ENCODE data around the gene MAML1.

Gene MAML1

GRCh38 chr5:179727106-179727505 is 5.5 kb upstream of the MAML1 start:
- DNase-seq (ENCODE audit: low read depth) = no peak
- no peak for TF ChIP-seq CTCF (IDR thresholded peaks at IDR 0.05; ENCODE audit: low read length, missing control alignments)
- H3K4me3 ChIP-seq (replicated peaks; ENCODE audit: low read depth, low read length) = no peak overlapping the region

DNA sequence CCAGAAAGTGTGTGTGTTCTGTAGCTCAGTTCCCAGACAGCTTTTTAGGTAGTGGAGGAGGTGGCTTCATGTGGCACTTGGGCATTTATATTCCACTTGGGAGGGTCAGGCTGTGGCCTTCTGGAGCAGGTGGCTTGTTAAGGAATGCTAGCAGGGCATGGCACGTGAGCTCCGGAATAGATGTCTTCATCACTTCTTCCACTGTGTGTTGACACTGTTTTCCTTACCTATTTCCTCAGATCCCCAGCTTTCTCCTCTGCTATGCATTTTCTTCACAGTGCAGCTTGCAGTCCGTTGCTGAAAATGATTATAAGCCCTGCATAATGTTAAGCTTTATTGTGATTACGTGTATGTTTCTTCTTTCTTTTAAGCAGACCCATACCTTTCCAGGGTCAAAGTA is 3.3 kb upstream of the MAML1 start:
- no peak for TF ChIP-seq CTCF (IDR thresholded peaks at IDR 0.05; ENCODE audit: low read length, missing control alignments)
- DNase-seq (ENCODE audit: low read depth) = no peak
- H3K4me3 ChIP-seq (replicated peaks; ENCODE audit: low read depth, low read length) = no peak overlapping the region

DNA sequence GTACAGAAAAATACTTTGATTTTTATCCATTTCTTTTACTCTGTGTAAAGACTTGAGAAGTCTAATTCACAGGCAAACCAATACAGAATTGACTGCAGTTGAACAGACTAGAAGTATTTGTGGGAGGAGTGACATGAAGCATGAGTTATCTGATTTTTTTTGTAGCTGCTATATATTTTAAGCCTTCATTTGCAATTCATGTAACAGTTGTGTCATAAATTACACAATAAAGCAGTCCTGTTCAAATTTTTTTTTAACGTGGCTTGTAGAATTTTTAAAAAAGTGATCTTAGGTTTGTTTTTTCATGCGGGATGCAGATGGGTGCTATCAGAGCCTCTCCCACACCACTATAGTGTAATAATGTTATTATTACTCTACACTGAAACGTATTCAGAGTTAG is 2.9 kb upstream of the MAML1 start:
- no peak for DNase-seq (ENCODE audit: low read depth)
- no peak for TF ChIP-seq CTCF (IDR thresholded peaks at IDR 0.05; ENCODE audit: low read length, missing control alignments)
- no peak overlapping the region for H3K4me3 ChIP-seq (replicated peaks; ENCODE audit: low read depth, low read length)

GRCh38 chr5:179730356-179730755 is 2.3 kb upstream of the MAML1 start:
- no peak for DNase-seq (ENCODE audit: low read depth)
- no peak overlapping the region for H3K4me3 ChIP-seq (replicated peaks; ENCODE audit: low read depth, low read length)
- no peak for TF ChIP-seq CTCF (IDR thresholded peaks at IDR 0.05; ENCODE audit: low read length, missing control alignments)

GRCh38 chr5:179730852-179731251 is 1.8 kb upstream of the MAML1 start:
- DNase-seq (ENCODE audit: low read depth) = peak; percentile 14
- no peak for TF ChIP-seq CTCF (IDR thresholded peaks at IDR 0.05; ENCODE audit: low read length, missing control alignments)
- no peak overlapping the region for H3K4me3 ChIP-seq (replicated peaks; ENCODE audit: low read depth, low read length)

GRCh38 chr5:179731791-179732411 is 721 bp upstream of the MAML1 start:
- H3K4me3 ChIP-seq (replicated peaks; ENCODE audit: low read depth, low read length) = peak overlapping the region; percentile 42
- TF ChIP-seq CTCF (IDR thresholded peaks at IDR 0.05; ENCODE audit: low read length, missing control alignments) = no peak
- peak; percentile 93 for DNase-seq (ENCODE audit: low read depth)

Measured in fibroblast of pulmonary artery (primary cell).